HCT116 (cell line): ENCODE data around the gene IGSF3. TPM values are rescaled to one million over a fixed set of nuclear protein-coding genes. Genes with fewer than 3 reads are reported as not detected.

Source experiments
- ATAC-seq: fragments of 200-7000 bp; cut with Tn5 transposase; 2 replicates; pipeline ENCODE4 v1.9.1; 2020; ENCODE audit warnings: mild to moderate bottlenecking, moderate library complexity
- BruUV-seq: library from RNA; stranded (reverse); fragments of 400-500 nt; replicated peaks from 2 replicates; lab custom pipeline; 2021; lab: Mats Ljungman, UMichigan
- CTCF ChIA-PET: fragments of 300-600 bp; sonication (Branson Sonifier 250); formaldehyde crosslinking; loops from one replicate; lab custom pipeline; 2021; ENCODE audit warnings: antibody characterized with exemption; lab: Charles Lee
- POLR2A ChIA-PET: fragments of 300-600, 350-600 bp; sonication (Branson Sonifier 250); formaldehyde crosslinking; loops from one replicate; lab custom pipeline; 2021; ENCODE audit warnings: antibody characterized with exemption; lab: Charles Lee
- RAD21 ChIA-PET, 2 experiments: fragments of 300-600 bp; sonication (Branson Sonifier 250); formaldehyde crosslinking; loops; one replicate each; lab custom pipeline; 2023; ENCODE audit warnings: low total read pairs in 2 of 2; ENCODE audit not compliant: uncharacterized antibody in 2 of 2, unreplicated experiment in 2 of 2, low non-redundant PET in 1 of 2; lab: Charles Lee
- DNase-seq: peaks from one replicate; pipeline ENCODE4 v3.0.0-alpha.2; 2010; ENCODE audit warnings: low read depth, low spot score
- H2AFZ ChIP-seq: fragments of 200-600 bp; shearing (Covaris generic), sonication (generic); 2 replicates; pipeline ENCODE4 v1.6.1; 2017; ENCODE audit warnings: low read depth, mixed run types, mixed read lengths, antibody characterized with exemption, low read length; ENCODE audit not compliant: poor library complexity, severe bottlenecking
- H3K27ac ChIP-seq: 2 replicates; pipeline ENCODE4 v1.5.1; 2012; ENCODE audit warnings: low read depth, low read length
- H3K27me3 ChIP-seq: fragments of 200-600 bp; sonication (generic); 2 replicates; pipeline ENCODE4 v1.6.1; 2016; ENCODE audit warnings: mixed run types, low read length, mixed read lengths; ENCODE audit not compliant: insufficient read depth
- H3K36me3 ChIP-seq, 2 experiments: fragments of 200-500 bp in 1 of 2; fragments of 200-600 bp in 1 of 2; sonication (Bioruptor generic) in 1 of 2; sonication (generic) in 1 of 2; 2 replicates each; pipeline versions ENCODE4 v1.5.1 to v1.6.1; 2014 to 2016; ENCODE audit warnings: low read length in 2 of 2, inconsistent platforms in 1 of 2, mixed read lengths in 1 of 2, mixed run types in 1 of 2; ENCODE audit not compliant: insufficient read depth in 2 of 2, control insufficient read depth in 1 of 2
- H3K4me1 ChIP-seq, 2 experiments: fragments of 200-600 bp in 1 of 2; sonication (generic) in 1 of 2; 2 replicates each; pipeline versions ENCODE4 v1.5.1 to v1.6.1; 2012 to 2017; ENCODE audit warnings: low read length in 2 of 2, inconsistent platforms in 1 of 2, mild to moderate bottlenecking in 1 of 2, mixed read lengths in 1 of 2, mixed run types in 1 of 2, moderate library complexity in 1 of 2; ENCODE audit not compliant: insufficient read depth in 2 of 2, control insufficient read depth in 1 of 2
- H3K4me2 ChIP-seq: fragments of 200-600 bp; sonication (generic); 2 replicates; pipeline ENCODE4 v1.6.1; 2017; ENCODE audit warnings: mixed run types, low read length, mixed read lengths
- H3K4me3 ChIP-seq, 2 experiments: fragments of 200-600 bp in 1 of 2; sonication (generic) in 1 of 2; replicated peaks in 1 of 2; 2 replicates each; pipeline ENCODE4 v1.5.1; 2011 to 2016; ENCODE audit warnings: low read length in 2 of 2, control low read depth in 1 of 2, low read depth in 1 of 2, mild to moderate bottlenecking in 1 of 2, mixed read lengths in 1 of 2, mixed run types in 1 of 2
- H3K79me2 ChIP-seq: fragments of 200-600 bp; sonication (generic); 2 replicates; pipeline ENCODE4 v1.6.1; 2017; ENCODE audit warnings: mild to moderate bottlenecking, mixed run types, low read length, moderate library complexity, mixed read lengths; ENCODE audit not compliant: insufficient read depth
- H3K9ac ChIP-seq: fragments of 200-600 bp; sonication (generic); 2 replicates; pipeline ENCODE4 v1.6.1; 2016; ENCODE audit warnings: low read length, mixed read lengths
- H3K9me2 ChIP-seq: fragments of 200-600 bp; sonication (generic), shearing (Covaris generic); 2 replicates; pipeline ENCODE4 v1.6.1; 2017; ENCODE audit warnings: mixed run types, mild to moderate bottlenecking, moderate library complexity; ENCODE audit not compliant: insufficient read depth
- H3K9me3 ChIP-seq, 2 experiments: fragments of 200-500 bp in 1 of 2; fragments of 200-600 bp in 1 of 2; sonication (Bioruptor generic) in 1 of 2; sonication (generic) in 1 of 2; 2 replicates each; pipeline ENCODE4 v1.6.1; 2014 to 2017; ENCODE audit warnings: low read length in 2 of 2, mixed read lengths in 2 of 2, inconsistent platforms in 1 of 2, low read depth in 1 of 2, mild to moderate bottlenecking in 1 of 2, mixed run types in 1 of 2, moderate library complexity in 1 of 2; ENCODE audit not compliant: control insufficient read depth in 1 of 2, insufficient read depth in 1 of 2
- H4K20me1 ChIP-seq: fragments of 200-600 bp; sonication (generic), shearing (Covaris generic); 2 replicates; pipeline ENCODE4 v1.6.1; 2017; ENCODE audit warnings: mixed run types, mild to moderate bottlenecking, moderate library complexity; ENCODE audit not compliant: insufficient read depth
- CBX3 ChIP-seq: IDR thresholded peaks from 2 replicates; pipeline ENCODE4 v1.6.1; 2012; ENCODE audit warnings: low read depth
- CEBPB ChIP-seq: IDR thresholded peaks from 2 replicates; pipeline ENCODE4 v1.6.1; 2012; ENCODE audit warnings: low read depth
- EZH2 ChIP-seq: fragments of 200-600 bp; sonication (generic); IDR thresholded peaks from 2 replicates; pipeline ENCODE4 v1.6.1; 2017; ENCODE audit warnings: antibody characterized with exemption, mixed run types
- EZH2phosphoT487 ChIP-seq: fragments of 200-600 bp; IDR thresholded peaks from 2 replicates; pipeline ENCODE4 v1.6.1; 2018; ENCODE audit warnings: antibody characterized with exemption, borderline replicate concordance
- POLR2A ChIP-seq: IDR thresholded peaks from 2 replicates; pipeline ENCODE4 v1.7.0; 2011; ENCODE audit warnings: borderline replicate concordance; ENCODE audit not compliant: insufficient read depth, insufficient read length; ENCODE audit errors: extremely low read depth
- POLR2AphosphoS5 ChIP-seq: IDR thresholded peaks from 2 replicates; pipeline ENCODE4 v1.6.1; 2011; ENCODE audit warnings: mild to moderate bottlenecking, low read depth, low read length, moderate library complexity
- RAD21 ChIP-seq: IDR thresholded peaks from 2 replicates; pipeline ENCODE4 v1.6.1; 2012; ENCODE audit warnings: low read depth, mild to moderate bottlenecking
- REST ChIP-seq: IDR thresholded peaks from 2 replicates; pipeline ENCODE4 v1.6.1; 2012; ENCODE audit warnings: low read depth
- SIN3A ChIP-seq: IDR thresholded peaks from 2 replicates; pipeline ENCODE4 v1.6.1; 2012; ENCODE audit warnings: low read depth
- SP1 ChIP-seq: IDR thresholded peaks from 2 replicates; pipeline ENCODE4 v1.6.1; 2012; ENCODE audit warnings: low read depth
- SRF ChIP-seq: IDR thresholded peaks from 2 replicates; pipeline ENCODE4 v1.6.1; 2012; ENCODE audit warnings: low read depth
- TCF7L2 ChIP-seq: IDR thresholded peaks from 2 replicates; pipeline ENCODE4 v1.7.0; 2011; ENCODE audit warnings: borderline replicate concordance, inconsistent platforms; ENCODE audit not compliant: insufficient read depth, insufficient read length; ENCODE audit errors: extremely low read depth
- ZBTB33 ChIP-seq: IDR thresholded peaks from 2 replicates; pipeline ENCODE4 v1.6.1; 2011; ENCODE audit warnings: mild to moderate bottlenecking, low read length, moderate library complexity; ENCODE audit not compliant: insufficient replicate concordance; ENCODE audit errors: extremely low read depth
- ZFX ChIP-seq: fragments of 450-650 bp; IDR thresholded peaks from 2 replicates; pipeline ENCODE4 v1.6.1; 2017
- ZNF274 ChIP-seq: fragments of 200-500 bp; sonication (Bioruptor generic); IDR thresholded peaks from 2 replicates; pipeline ENCODE4 v1.6.1; 2014; ENCODE audit warnings: mild to moderate bottlenecking, low read depth, low read length, inconsistent platforms
- intact Hi-C: fragments of 100-400 bp; cut with micrococcal nuclease; formaldehyde crosslinking; loops from 2 replicates; pipeline ENCODE4 v1.10.0; 2022
- total RNA-seq: library from RNA; stranded (reverse); gene quantifications from one replicate; pipeline ENCODE4 v1.2.1, GENCODE V29; 2021; ENCODE audit not compliant: unreplicated experiment

The IGSF3 gene
- total RNA-seq, 1 experiment from 2014 or later: 18.6 TPM

- no peak for TF ChIP-seq SP1
- TF ChIP-seq SIN3A: no peak
- no peak for TF ChIP-seq REST
- TF ChIP-seq CEBPB: no peak
Observed at GRCh38 chr1:116572771-116573430, 94.6 kb downstream of the IGSF3 start (continued).

- no peak for DNase-seq
- H3K9me2 ChIP-seq: no peaks in the 10 kb centered on the region
- H3K27ac ChIP-seq: no peak overlapping the region
- no peak overlapping the region for H3K4me2 ChIP-seq
- no TSS peak for BruUV-seq
- H3K4me3 ChIP-seq: no peak overlapping the region
- H3K36me3 ChIP-seq: no peaks in the 10 kb centered on the region
- no peaks in the 10 kb centered on the region for H3K27me3 ChIP-seq
- no peaks in the 10 kb centered on the region for H4K20me1 ChIP-seq
- RAD21 ChIA-PET: no interaction called here
- ATAC-seq: no peak
- peaks cover 15 to 30% of the 10 kb centered on the region in 2 experiments for H3K4me1 ChIP-seq
- TF ChIP-seq POLR2AphosphoS5 (no peak), REST (no peak), RAD21 (no peak), EZH2phosphoT487 (no peak), CBX3 (no peak), POLR2A (no peak), SP1 (no peak), CEBPB (no peak), EZH2 (no peak), SRF (no peak), ZFX (no peak), ZNF274 (no peak), ZBTB33 (no peak), TCF7L2 (no peak)
- H3K9ac ChIP-seq: no peak overlapping the region; the same call in 1 of the 2 replicates
- intact Hi-C loops: loop anchor here (5.0 to 10.0 kb wide), 2 partner anchors 65 to 153 kb away; no protein-coding TSS in a partner anchor
- peaks cover 22% of the 10 kb centered on the region for H3K79me2 ChIP-seq
- CTCF ChIA-PET: no interaction called here
- no peak overlapping the region for H2AFZ ChIP-seq
- POLR2A ChIA-PET: no interaction called here
- H3K9me3 ChIP-seq: no peaks in the 10 kb centered on the region
Observed at GRCh38 chr1:116572099-116572498, 95.4 kb downstream of the IGSF3 start.
